ENCODE measurements around the gene SAMD4A.

The SAMD4A gene

GRCh38 chr14:54645639-54646038 lies 78.7 kb downstream of the SAMD4A start:
- H3K36me3 ChIP-seq (ENCODE audit: insufficient read depth, low read length), result no peaks in the 10 kb centered on the region
- no peak overlapping the region for H3K9ac ChIP-seq (ENCODE audit: low read length)
- no peak overlapping the region for H2AFZ ChIP-seq (ENCODE audit: low read length)
- no peaks in the 10 kb centered on the region for H3K4me1 ChIP-seq (ENCODE audit: insufficient read depth, low read length, severe bottlenecking)
- no peaks in the 10 kb centered on the region for H4K20me1 ChIP-seq (ENCODE audit: insufficient read depth, low read length)
- no peak overlapping the region for H3K27ac ChIP-seq (ENCODE audit: low read depth, low read length, poor library complexity, severe bottlenecking)
- no peak overlapping the region for H3K4me2 ChIP-seq (ENCODE audit: low read length)
- no peaks in the 10 kb centered on the region for H3K9me3 ChIP-seq (ENCODE audit: low read length)
- H3F3A ChIP-seq (ENCODE audit: insufficient read depth, low read length), result no peaks in the 10 kb centered on the region
- TF ChIP-seq EZH2 (IDR thresholded peaks at IDR 0.05; ENCODE audit: borderline replicate concordance, low read length) (no peak), CTCF (IDR thresholded peaks at IDR 0.05; ENCODE audit: low read length) (no peak)
- peaks cover 3% of the 10 kb centered on the region; the same call in 1 of the 2 replicates for H3K27me3 ChIP-seq (ENCODE audit: insufficient read depth, low read length)
- H3K9me2 ChIP-seq (ENCODE audit: low read depth, low read length), result no peaks in the 10 kb centered on the region
- H3K79me2 ChIP-seq (ENCODE audit: insufficient read depth, low read length), result no peaks in the 10 kb centered on the region
- no peak overlapping the region for H3K4me3 ChIP-seq (ENCODE audit: low read depth, low read length, poor library complexity, severe bottlenecking)

- TF ChIP-seq CTCF (IDR thresholded peaks at IDR 0.05; ENCODE audit: low read length) (no peak), EZH2 (IDR thresholded peaks at IDR 0.05; ENCODE audit: borderline replicate concordance, low read length) (no peak)
- Histone ChIP-seq H3K79me2 (ENCODE audit: insufficient read depth, low read length) (no peaks in the 10 kb centered on the region), H3K36me3 (ENCODE audit: insufficient read depth, low read length) (no peaks in the 10 kb centered on the region), H3K27me3 (ENCODE audit: insufficient read depth, low read length) (peaks cover 3% of the 10 kb centered on the region; the same call in 1 of the 2 replicates), H3K4me2 (ENCODE audit: low read length) (no peak overlapping the region), H3K4me1 (ENCODE audit: insufficient read depth, low read length, severe bottlenecking) (no peaks in the 10 kb centered on the region), H3K9me3 (ENCODE audit: low read length) (no peaks in the 10 kb centered on the region), H4K20me1 (ENCODE audit: insufficient read depth, low read length) (no peaks in the 10 kb centered on the region), H3F3A (ENCODE audit: insufficient read depth, low read length) (no peaks in the 10 kb centered on the region), H2AFZ (ENCODE audit: low read length) (no peak overlapping the region), H3K9me2 (ENCODE audit: low read depth, low read length) (no peaks in the 10 kb centered on the region), H3K4me3 (ENCODE audit: low read depth, low read length, poor library complexity, severe bottlenecking) (no peak overlapping the region), H3K27ac (ENCODE audit: low read depth, low read length, poor library complexity, severe bottlenecking) (no peak overlapping the region), H3K9ac (ENCODE audit: low read length) (no peak overlapping the region)
Measured at GRCh38 chr14:54646626-54647025, 79.7 kb downstream of the SAMD4A start.

GRCh38 chr14:54647378-54647777 lies 80.5 kb downstream of the SAMD4A start:
- H3F3A ChIP-seq (ENCODE audit: insufficient read depth, low read length), result no peaks in the 10 kb centered on the region
- H3K36me3 ChIP-seq (ENCODE audit: insufficient read depth, low read length), result no peaks in the 10 kb centered on the region
- no peaks in the 10 kb centered on the region for H3K9me3 ChIP-seq (ENCODE audit: low read length)
- H3K4me2 ChIP-seq (ENCODE audit: low read length), result no peak overlapping the region
- H3K4me1 ChIP-seq (ENCODE audit: insufficient read depth, low read length, severe bottlenecking), result no peaks in the 10 kb centered on the region
- no peak for TF ChIP-seq CTCF (IDR thresholded peaks at IDR 0.05; ENCODE audit: low read length)
- no peak for TF ChIP-seq EZH2 (IDR thresholded peaks at IDR 0.05; ENCODE audit: borderline replicate concordance, low read length)
- no peaks in the 10 kb centered on the region for H3K9me2 ChIP-seq (ENCODE audit: low read depth, low read length)
- no peak overlapping the region for H3K4me3 ChIP-seq (ENCODE audit: low read depth, low read length, poor library complexity, severe bottlenecking)
- peaks cover 3% of the 10 kb centered on the region; the same call in 1 of the 2 replicates for H3K27me3 ChIP-seq (ENCODE audit: insufficient read depth, low read length)
- no peaks in the 10 kb centered on the region for H4K20me1 ChIP-seq (ENCODE audit: insufficient read depth, low read length)
- no peak overlapping the region for H2AFZ ChIP-seq (ENCODE audit: low read length)
- no peak overlapping the region for H3K27ac ChIP-seq (ENCODE audit: low read depth, low read length, poor library complexity, severe bottlenecking)
- no peaks in the 10 kb centered on the region for H3K79me2 ChIP-seq (ENCODE audit: insufficient read depth, low read length)
- no peak overlapping the region for H3K9ac ChIP-seq (ENCODE audit: low read length)

Data from OCI-LY1 (cell line).